ENCODE measurements around the gene PGBD1.

The PGBD1 gene, protein sequence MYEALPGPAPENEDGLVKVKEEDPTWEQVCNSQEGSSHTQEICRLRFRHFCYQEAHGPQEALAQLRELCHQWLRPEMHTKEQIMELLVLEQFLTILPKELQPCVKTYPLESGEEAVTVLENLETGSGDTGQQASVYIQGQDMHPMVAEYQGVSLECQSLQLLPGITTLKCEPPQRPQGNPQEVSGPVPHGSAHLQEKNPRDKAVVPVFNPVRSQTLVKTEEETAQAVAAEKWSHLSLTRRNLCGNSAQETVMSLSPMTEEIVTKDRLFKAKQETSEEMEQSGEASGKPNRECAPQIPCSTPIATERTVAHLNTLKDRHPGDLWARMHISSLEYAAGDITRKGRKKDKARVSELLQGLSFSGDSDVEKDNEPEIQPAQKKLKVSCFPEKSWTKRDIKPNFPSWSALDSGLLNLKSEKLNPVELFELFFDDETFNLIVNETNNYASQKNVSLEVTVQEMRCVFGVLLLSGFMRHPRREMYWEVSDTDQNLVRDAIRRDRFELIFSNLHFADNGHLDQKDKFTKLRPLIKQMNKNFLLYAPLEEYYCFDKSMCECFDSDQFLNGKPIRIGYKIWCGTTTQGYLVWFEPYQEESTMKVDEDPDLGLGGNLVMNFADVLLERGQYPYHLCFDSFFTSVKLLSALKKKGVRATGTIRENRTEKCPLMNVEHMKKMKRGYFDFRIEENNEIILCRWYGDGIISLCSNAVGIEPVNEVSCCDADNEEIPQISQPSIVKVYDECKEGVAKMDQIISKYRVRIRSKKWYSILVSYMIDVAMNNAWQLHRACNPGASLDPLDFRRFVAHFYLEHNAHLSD

GRCh38 chr6:28281288-28282064 lies at the start of gene PGBD1:
TSS of gene PGBD1 (plus strand) at chr6:28281572. CDS start at chr6:28283814, 2,242 bp downstream.
- peak within 1 kb of the TSS; percentile 5 for H3K27ac ChIP-seq
- DNase-seq (ENCODE audit: low read depth, low spot score): no peak

DNA sequence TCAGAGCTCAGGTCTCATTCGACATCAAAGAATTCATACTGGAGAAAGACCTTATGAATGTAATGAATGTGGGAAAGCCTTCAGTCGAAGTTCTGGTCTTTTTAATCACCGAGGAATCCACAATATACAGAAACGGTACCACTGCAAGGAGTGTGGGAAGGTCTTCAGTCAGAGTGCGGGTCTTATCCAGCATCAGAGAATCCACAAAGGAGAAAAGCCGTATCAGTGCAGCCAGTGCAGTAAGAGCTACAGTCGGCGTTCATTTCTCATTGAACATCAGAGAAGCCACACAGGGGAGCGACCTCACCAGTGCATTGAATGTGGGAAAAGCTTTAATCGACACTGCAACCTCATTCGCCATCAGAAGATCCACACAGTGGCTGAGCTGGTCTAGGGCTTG lies 48.6 kb upstream of the PGBD1 start:
- no peak overlapping the region for H3K27ac ChIP-seq
- no peak for DNase-seq (ENCODE audit: low read depth, low spot score)

GRCh38 chr6:28235912-28236452 lies 45.4 kb upstream of the PGBD1 start:
- H3K27ac ChIP-seq: no peak overlapping the region
- DNase-seq (ENCODE audit: low read depth, low spot score): no peak

GRCh38 chr6:28239636-28240035 lies 41.7 kb upstream of the PGBD1 start:
- H3K27ac ChIP-seq: no peak overlapping the region
- DNase-seq (ENCODE audit: low read depth, low spot score): no peak

DNA sequence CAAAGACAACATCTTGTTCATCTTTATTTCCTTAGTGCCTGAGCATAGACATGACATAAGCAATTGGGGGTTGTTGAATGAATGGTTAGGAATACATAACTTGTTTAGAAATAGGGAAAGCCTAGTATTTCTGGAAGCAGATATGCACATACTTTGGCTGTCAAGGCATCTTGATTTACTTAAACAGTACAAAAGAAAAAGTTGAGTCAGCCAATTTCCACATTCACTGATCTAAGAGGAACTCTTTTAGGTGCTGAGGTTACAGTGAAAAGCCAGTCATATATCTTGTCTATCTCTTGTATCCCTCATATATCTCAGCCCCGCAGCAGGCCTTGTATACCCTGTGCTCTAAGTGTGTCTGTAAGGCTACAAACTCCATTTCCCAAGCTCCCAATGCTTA lies 40.9 kb upstream of the PGBD1 start:
- no peak overlapping the region for H3K27ac ChIP-seq
- DNase-seq (ENCODE audit: low read depth, low spot score): no peak

DNA sequence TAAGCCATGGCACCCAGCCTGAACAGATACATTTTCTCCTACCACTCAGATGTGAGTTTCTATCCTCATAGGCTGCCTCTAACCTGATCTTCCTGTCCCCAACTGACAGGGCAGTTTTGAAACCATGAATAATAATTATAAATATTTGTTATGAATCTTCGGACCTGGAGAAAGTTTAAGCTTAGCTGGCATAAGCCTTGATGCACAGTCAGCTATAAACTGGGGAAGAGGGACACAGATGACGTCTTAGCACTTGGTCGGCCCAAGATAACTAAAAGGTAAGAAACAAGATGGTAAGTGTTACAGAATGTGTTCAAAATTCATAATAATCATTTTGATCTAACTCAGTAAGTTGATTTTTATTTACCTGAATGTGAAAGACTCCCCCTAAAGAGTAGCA lies 37.4 kb upstream of the PGBD1 start:
- no peak for DNase-seq (ENCODE audit: low read depth, low spot score)
- H3K27ac ChIP-seq: no peak overlapping the region

GRCh38 chr6:28245206-28245941 lies 36.0 kb upstream of the PGBD1 start:
- H3K27ac ChIP-seq: no peak overlapping the region
- no peak for DNase-seq (ENCODE audit: low read depth, low spot score)

GRCh38 chr6:28248916-28249315 lies 32.5 kb upstream of the PGBD1 start:
- no peak overlapping the region for H3K27ac ChIP-seq
- no peak for DNase-seq (ENCODE audit: low read depth, low spot score)

- no peak for DNase-seq (ENCODE audit: low read depth, low spot score)
- no peak overlapping the region for H3K27ac ChIP-seq
Observed at GRCh38 chr6:28250747-28251146, 30.6 kb upstream of the PGBD1 start.

DNA sequence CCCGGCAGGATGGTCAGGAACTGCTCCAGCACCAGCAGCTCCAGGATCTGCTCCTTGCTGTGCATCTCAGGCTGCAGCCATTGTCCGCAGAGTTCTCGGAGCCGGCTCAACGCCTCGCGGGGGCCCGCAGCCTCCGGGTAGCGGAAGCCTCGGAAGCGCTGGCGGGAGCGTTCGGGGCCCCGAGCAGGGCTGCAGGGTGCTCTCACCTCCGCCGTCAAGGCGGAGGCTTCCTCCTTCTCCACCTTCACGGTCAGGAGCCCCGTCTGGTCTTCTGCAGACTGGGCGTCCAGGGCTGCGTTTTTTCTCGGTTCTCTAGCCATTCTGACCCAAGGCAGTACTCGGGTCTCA lies 29.7 kb upstream of the PGBD1 start:
- DNase-seq (ENCODE audit: low read depth, low spot score): no peak
- peak overlapping the region; percentile 38 for H3K27ac ChIP-seq

DNA sequence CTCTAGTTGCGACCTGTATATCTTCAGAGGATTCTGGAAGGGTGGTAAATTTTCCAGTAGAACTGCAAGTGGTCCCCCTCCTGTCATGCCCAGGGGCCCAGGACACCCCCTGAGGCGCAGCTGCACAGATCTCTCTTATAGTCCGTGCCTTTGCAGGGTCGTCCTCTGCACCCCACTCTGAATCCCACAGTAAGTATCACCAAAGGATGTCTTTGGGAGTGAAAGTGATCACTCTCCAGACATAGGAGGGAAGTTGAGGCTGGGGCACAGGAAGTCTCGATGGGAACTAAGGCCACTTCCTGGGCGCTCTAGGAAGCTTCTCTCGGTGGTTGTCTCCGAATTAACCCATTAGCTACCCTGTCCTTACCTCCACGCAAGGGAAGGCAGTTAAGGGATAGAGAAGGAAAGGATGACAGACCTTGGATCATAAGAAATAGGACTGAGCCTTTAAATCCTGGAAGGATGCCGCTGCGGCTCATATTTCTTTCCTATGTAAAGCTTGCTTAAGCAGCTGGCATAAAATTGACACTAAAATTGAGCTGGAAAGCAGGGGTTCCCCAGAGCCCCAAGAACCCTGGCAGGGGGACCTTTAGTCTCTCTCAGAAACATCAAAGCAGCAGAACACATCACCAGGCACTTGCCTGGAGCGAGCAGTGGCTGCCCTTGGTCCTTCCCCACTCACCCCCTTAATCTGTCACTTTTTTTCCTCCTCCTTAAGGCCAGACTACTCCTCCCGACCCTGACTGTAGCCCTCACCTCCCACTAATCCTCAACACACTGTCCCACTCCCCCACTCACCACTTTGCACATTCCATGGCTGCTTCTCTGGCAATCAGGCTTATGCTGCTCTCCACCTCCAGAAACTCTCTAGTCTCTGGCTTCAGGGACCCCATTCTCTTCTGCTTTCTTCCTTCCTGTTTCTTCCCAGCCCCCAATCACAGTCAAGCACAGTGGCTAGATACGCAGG lies 29.1 kb upstream of the PGBD1 start, which contains the start of gene ZKSCAN4:
Gene ZKSCAN4 (minus strand): TSS at position 261 of the 967 bp plus-strand sequence. CDS start 289 bp downstream, outside the sequence.
- peak within 1 kb of the TSS; percentile 38 for H3K27ac ChIP-seq
- peak; percentile 67 for DNase-seq (ENCODE audit: low read depth, low spot score)

- DNase-seq (ENCODE audit: low read depth, low spot score): no peak
- no peak overlapping the region for H3K27ac ChIP-seq
Observed at GRCh38 chr6:28254121-28254519, 27.3 kb upstream of the PGBD1 start.

DNA sequence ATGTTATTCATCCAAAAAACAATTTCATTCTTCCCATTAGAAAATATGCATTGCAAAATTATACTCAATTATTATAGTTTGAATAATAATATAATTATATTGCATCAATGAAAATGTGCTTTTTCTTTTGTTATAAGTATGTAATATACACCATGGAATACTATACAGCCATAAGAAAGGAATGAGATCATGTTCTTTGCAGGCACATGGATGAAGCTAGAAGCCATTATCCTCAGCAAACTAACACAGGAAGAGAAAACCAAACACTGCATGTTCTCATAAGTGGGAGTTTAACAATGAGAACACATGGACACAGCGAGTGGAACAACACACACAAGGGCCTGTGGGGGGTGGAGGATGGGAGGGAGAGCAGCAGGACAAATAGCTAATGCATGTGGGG lies 24.3 kb upstream of the PGBD1 start:
- DNase-seq (ENCODE audit: low read depth, low spot score): no peak
- no peak overlapping the region for H3K27ac ChIP-seq

DNA sequence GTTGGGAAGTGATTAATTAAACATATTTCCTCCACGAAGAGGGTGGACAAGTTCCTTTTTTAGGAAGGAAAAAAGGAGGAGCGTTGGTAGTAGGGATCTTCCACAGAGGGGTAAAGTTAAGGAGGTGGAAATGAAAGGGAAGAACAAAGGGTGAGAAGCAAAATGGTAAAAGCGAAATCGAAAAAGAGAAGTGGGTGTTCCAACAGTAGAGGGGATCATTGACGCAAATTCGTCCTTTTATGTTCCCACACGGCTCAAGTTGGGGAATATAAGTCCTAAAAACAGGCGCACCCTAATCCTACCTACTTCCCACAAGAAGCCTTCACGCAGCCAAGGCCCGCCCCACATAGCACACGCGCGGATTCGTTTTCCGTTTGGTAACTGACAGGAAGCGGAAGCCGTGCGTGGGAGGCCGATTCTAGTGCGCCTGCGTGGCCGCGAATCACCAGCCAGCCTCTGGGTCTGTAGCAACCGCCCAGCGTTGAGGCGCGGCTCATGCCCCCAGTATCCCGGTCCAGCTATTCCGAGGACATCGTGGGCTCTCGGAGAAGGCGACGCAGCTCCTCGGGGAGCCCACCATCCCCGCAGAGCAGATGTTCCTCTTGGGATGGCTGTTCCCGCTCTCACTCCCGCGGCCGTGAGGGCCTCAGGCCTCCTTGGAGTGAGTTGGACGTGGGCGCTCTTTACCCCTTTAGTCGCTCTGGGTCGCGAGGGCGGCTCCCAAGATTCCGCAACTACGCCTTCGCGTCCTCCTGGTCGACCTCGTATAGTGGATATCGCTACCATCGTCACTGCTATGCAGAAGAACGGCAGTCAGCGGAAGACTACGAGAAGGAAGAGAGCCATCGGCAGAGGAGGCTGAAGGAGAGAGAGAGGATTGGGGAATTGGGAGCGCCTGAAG lies 22.2 kb upstream of the PGBD1 start, which contains the start of gene NKAPL:
Gene NKAPL (plus strand): TSS at position 421 of the 901 bp plus-strand sequence. CDS start 75 bp downstream, at position 496.
- H3K27ac ChIP-seq: no peak within 1 kb of the TSS
- DNase-seq (ENCODE audit: low read depth, low spot score): no peak

DNA sequence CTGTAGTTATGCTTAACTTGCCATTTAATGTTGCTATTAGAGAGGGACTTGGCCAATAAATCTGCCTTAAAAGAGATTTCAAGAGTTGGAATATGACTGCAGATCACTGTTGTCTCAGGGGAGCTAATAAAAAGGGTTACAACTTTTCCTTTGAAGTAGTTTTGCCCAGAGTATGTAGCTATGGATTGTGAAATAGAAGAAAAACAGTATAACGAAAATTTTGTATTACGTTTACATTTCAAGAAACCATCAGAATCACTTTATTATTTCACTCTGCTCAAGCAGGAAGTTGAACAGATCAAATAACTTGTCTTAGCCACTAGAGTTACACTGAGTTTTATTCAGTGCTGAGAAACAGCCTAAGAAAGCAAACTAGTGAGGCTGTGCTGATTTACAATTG lies 17.4 kb upstream of the PGBD1 start:
- DNase-seq (ENCODE audit: low read depth, low spot score): no peak
- no peak overlapping the region for H3K27ac ChIP-seq

DNA sequence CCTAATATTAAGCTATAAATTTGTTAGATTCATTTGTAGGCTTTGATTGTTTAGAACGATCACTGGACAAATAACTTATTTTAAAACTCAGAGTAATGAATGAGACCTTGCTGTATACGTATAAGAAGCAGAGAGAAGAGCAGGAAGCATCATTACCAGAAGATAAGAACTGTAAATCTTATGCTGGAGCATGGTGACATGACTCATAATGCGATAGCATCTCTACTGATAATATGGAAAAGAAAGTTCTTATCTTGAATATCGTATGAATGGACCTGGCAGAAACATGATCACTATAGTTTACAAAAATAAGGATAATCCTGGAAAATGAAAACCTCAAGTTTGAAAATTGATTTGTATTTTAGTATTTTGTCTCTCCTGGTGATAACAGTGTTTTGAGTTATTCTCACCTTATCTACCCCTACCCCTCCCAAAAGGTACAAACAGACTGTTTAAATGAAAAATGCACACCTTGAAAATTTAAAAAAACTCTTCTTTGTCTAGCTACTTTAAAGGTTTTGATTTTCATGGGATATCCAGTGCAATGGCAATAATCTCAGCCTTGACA lies 16.5 kb upstream of the PGBD1 start:
- DNase-seq (ENCODE audit: low read depth, low spot score): no peak
- H3K27ac ChIP-seq: no peak overlapping the region

DNA sequence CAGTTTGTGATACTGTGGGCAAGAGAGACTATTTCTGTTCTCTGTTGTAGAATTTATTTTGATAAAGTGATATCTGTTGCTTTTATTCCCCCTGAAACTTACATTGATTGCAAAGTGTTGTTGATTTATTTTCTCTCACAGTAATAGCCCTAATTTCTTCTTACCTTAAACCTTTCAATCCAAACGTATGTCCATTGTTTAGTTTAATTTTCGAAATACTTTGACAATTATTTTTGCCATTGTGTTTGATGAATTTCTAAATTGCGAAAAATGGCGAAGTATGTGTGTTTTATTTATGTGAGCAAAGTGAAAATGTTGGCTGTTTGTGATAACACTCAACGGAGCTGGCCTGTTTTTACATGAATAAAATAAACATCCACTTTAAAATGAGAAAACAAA lies 14.8 kb upstream of the PGBD1 start:
- DNase-seq (ENCODE audit: low read depth, low spot score): no peak
- peak overlapping the region; percentile 76 for H3K27ac ChIP-seq
